Right renal pelvis (tissue), 4 donors: ENCODE results near the gene FAF2. TPM values are rescaled to one million over a fixed set of nuclear protein-coding genes. Genes with fewer than 3 reads are reported as not detected.

Source experiments
- DNase-seq, 4 donors: peaks; one replicate each; pipeline ENCODE4 v3.0.0-alpha.2; 2013; ENCODE audit warnings: low read depth in 4 of 4, low spot score in 3 of 4, missing footprints in 1 of 4
- polyA plus RNA-seq, 4 donors: library from polyadenylated mRNA; unstranded; fragments of 120-200 nt; gene quantifications; one replicate each; pipeline ENCODE4 v1.2.1, GENCODE V29; 2013; ENCODE audit not compliant: insufficient read length in 4 of 4

Gene FAF2
- polyA plus RNA-seq, 4 donors: 42.8 to 51.6 (median 50.5) TPM

DNA sequence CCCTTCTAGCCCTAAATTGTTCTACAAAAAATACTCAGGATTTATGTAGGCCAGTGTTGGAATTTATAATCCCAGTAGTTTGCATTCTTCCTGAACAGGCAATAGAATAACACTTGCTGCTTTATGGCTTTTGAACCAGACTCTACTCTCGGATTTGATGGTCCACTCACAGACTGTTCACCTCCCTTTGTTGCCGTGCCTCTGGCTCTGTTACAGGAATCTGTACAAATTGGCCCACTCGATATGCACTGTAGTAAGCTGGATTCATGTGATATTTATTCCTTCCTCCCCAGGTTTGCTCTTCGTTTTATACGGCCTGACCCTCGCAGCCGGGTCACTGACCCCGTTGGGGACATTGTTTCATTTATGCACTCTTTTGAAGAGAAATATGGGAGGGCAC, 43.7 kb downstream of the FAF2 start:
- no peak for DNase-seq

GRCh38 chr5:176492431-176492830, 44.2 kb downstream of the FAF2 start:
- no peak for DNase-seq

GRCh38 chr5:176497852-176498251, 49.7 kb downstream of the FAF2 start:
- no peak for DNase-seq

DNA sequence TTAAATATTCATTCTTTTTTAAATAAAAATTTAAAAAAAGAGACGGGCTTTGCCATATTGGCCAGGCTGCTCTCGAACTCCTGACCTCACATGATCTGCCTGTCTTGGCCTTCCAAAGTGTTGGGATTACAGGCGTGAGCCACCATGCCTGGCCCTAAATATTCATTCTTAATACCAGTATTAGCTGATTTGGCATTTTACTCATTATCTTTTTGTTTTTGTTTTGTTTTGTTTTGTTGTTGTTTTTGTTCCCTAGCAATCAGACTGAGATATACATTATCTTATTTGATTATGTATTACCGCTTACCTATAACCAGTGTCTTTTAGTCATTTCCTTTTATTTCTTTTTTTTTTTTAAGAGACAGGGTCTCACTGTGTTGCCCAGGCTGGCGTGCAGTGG, 51.1 kb downstream of the FAF2 start:
- DNase-seq: no peak

DNA sequence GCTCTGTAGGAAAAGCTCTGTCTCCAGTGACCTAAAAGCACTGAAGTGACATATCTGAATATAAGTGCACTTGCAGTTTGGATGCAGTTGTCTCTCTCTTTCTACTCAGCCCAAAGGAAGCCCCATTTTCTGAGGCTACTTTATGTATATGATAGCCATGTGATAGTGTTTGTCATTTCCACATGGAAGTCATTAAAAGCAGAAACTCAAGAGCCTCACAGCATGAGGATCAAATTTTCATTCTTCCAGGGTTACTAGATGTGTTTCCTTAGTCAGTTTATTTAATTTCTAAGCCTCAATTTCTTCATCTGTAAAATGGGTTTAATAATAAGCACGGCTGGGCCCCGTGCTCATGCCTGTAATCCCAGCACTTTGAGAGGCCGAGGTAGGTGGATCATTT, 52.3 kb downstream of the FAF2 start:
- no peak for DNase-seq

GRCh38 chr5:176501333-176501732, 53.1 kb downstream of the FAF2 start:
- DNase-seq: no peak

- DNase-seq: no peak
These were observed 55.3 kb downstream of the FAF2 start for GRCh38 chr5:176503496-176503895.

DNA sequence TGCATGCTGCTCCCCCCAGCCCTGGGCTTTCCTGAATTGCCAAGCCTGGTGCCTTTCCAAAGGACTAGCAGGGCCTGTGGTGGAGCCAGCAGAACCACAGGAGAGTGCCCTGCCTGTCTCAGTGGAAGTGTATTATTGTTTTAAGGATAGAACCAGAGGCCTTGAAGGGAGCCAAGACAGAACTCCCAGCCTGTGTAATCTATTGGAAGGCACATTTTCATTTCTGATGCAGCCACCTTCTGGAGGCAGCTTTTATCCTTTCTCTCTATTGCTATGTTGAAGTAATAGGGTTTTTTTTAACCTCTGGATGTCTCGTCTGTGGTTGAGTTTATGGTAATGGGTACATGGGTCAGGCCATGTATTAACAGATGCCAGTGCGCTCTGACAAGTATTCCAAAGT, 59.7 kb downstream of the FAF2 start:
- DNase-seq: no peak

GRCh38 chr5:176508603-176509002, 60.4 kb downstream of the FAF2 start:
- no peak for DNase-seq

- no peak for DNase-seq
These were observed 65.6 kb downstream of the FAF2 start for GRCh38 chr5:176513788-176514187.

DNA sequence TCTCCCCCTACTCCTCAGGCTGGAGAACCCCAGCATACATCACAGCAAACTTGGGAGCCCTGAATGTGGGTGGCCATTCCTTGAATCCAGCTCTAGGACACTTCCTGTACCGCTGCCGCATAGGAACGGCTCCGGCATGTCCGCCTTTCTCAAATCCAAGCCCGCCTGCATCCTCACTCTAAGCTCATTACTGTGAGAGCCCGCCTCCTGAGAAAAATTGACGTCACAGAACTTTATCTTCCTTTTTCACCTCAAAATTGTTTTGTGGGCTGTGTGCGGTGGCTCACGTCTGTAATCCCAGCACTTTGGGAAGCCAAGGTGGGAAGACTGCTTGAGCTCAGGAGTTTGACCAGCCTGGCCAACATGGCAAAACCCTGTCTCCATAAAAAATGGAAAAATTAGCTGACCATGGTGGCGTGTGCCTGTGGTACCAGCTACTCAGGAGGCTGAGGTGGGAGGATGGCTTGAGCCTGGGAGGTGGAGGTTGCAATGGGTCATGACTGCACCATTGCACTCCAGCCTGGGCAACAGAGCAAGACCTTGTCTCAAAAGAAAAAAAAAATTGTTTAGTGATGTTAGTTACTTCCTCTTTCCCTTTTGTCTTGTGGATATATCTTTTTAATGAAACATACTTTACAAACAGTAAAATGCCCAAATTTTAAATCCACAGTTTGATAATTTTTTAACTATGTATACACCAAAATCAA, 66.2 kb downstream of the FAF2 start:
- DNase-seq: no peak

DNA sequence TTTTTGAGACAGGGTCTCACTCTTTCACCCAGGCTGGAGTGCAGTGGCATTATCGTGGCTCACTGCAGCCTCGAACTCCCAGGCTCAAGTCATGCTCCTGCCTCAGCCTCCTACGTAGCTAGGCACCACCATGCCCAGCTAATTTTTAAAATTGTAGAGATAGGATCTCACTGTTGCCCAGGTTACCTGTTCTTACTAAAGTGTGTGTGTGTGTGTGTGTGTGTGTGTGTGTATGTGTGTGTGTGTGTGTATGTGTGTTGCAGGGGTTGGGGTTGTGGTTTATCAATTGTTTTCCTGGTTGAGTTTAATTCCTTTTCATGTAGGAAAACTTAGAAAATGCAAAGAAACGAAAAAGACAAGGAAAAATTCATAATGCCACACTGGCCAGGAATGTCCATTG, 67.2 kb downstream of the FAF2 start:
- no peak for DNase-seq

- no peak for DNase-seq
These were observed 69.0 kb downstream of the FAF2 start for GRCh38 chr5:176517053-176517661.

- no peak for DNase-seq
These were observed 71.9 kb downstream of the FAF2 start for GRCh38 chr5:176519810-176520720.

DNA sequence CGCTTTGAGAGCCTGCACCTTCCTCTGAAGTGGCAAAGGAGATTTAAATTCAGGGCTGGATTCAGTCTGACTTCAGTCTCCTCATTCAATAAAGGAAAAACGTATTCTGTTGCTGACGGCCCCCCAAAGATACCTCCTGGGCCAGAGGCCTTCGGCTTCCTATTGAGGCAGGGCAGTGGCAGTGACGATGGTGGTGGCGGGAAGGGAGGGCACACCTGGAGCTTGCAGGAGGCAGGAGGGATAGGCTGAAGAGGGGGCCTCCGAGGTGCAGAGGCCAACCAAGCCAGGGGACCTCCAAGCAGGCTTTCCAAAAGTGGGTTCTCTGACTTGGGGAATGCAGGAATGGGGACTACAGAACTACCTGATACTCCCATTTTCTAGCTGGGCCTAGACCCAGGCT, 73.1 kb downstream of the FAF2 start:
- no peak for DNase-seq

GRCh38 chr5:176521699-176522263, 73.6 kb downstream of the FAF2 start:
- no peak for DNase-seq

DNA sequence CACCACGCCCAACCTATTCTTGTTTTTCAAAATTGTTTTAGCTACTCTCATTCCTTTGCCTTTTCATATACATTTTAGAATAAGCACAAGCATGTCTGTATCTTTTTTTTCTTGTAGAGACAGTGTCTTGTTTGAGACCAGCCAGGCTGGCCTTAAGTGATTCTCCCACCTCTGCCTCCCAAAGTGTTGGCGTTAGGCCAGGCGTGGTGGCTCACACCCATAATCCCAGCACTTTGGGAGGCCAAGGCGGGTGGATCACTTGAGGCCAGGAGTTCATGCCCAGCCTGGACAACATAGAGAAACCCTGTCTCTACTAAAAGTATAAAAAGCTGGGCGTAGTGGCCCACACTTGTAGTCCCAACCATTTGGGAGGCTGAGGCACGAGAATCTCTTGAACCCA, 76.0 kb downstream of the FAF2 start:
- no peak for DNase-seq

GRCh38 chr5:176524987-176525386, 76.8 kb downstream of the FAF2 start:
- no peak for DNase-seq

DNA sequence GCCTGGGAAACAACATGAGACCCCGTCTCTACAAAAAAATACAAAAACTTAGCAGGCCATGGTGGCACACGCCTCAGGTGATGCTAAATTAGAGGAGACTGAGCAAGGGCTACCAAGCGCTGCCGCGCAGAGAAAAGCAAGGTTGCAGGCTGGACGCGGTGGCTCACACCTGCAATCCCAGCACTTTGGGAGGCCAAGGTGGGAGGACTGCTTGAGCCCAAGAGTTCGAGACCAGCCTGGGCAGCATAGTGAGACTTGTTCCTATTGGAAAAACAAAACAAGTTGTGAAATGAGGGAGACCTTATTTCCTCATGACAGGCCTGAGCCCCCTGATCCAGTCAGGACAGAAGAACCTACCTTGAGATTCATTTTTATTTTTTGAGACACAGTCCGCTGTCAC, 77.5 kb downstream of the FAF2 start:
- DNase-seq: no peak

DNA sequence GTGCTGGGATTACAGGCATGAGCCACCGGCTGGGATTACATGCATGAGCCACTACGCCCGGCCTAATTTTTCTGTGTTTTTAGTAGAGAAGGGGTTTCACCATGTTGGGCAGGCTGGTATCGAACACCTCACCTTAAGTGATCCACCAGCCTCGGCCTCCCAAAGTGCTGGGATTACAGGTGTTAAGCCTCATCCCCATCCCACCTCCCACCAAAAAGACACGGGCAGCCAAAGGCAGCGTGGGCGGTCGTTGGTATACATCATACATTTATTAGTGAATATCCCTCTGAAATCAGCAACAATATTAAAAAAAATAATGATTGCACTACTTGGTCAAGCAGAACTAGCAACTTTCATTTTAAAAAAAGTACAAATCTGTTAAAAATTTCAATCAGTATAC, 78.3 kb downstream of the FAF2 start:
- no peak for DNase-seq
